KMS-11 (cell line): ENCODE results near the gene LSMEM2.
"Not testable (repeated sequence)": the region's sequence is repeated elsewhere in the genome, so short reads cannot be mapped to it uniquely, and the experiment has no call there.

Experiments
- H2AFZ ChIP-seq: fragments of 200-600 bp; sonication (generic); 2 replicates; pipeline ENCODE4 v1.6.1; 2016; ENCODE audit warnings: antibody characterized with exemption, mixed run types, low read depth
- H3K27ac ChIP-seq: fragments of 200-600 bp; sonication (generic); 2 replicates; pipeline ENCODE4 v1.6.1; 2016; ENCODE audit warnings: mild to moderate bottlenecking, mixed run types
- H3K27me3 ChIP-seq: fragments of 200-600 bp; sonication (generic); 2 replicates; pipeline ENCODE4 v1.6.1; 2017; ENCODE audit warnings: mild to moderate bottlenecking, low read depth, mixed run types, moderate library complexity; ENCODE audit not compliant: insufficient read depth
- H3K36me3 ChIP-seq: fragments of 200-600 bp; sonication (generic); 2 replicates; pipeline ENCODE4 v1.6.1; 2017; ENCODE audit warnings: mild to moderate bottlenecking, mixed run types; ENCODE audit not compliant: insufficient read depth
- H3K4me1 ChIP-seq: fragments of 200-600 bp; sonication (generic); 2 replicates; pipeline ENCODE4 v1.6.1; 2016; ENCODE audit warnings: mild to moderate bottlenecking, low read depth, mixed run types; ENCODE audit not compliant: poor library complexity, severe bottlenecking
- H3K4me2 ChIP-seq: fragments of 200-600 bp; sonication (generic); 2 replicates; pipeline ENCODE4 v1.7.0; 2016; ENCODE audit warnings: mild to moderate bottlenecking, mixed run types
- H3K4me3 ChIP-seq: fragments of 200-600 bp; sonication (generic); IDR thresholded peaks from 2 replicates; pipeline ENCODE4 v1.6.1; 2017; ENCODE audit warnings: low read depth, low read length, mixed read lengths; ENCODE audit not compliant: insufficient read depth
- H3K79me2 ChIP-seq: fragments of 200-600 bp; sonication (generic); 2 replicates; pipeline ENCODE4 v1.6.1; 2016; ENCODE audit warnings: low read depth, mixed run types; ENCODE audit not compliant: insufficient read depth
- H3K9ac ChIP-seq: fragments of 200-600 bp; sonication (generic); 2 replicates; pipeline ENCODE4 v1.6.1; 2016; ENCODE audit warnings: mild to moderate bottlenecking, mixed run types
- H4K20me1 ChIP-seq: fragments of 200-600 bp; sonication (generic); 2 replicates; pipeline ENCODE4 v1.6.1; 2016; ENCODE audit warnings: mild to moderate bottlenecking, mixed run types; ENCODE audit not compliant: insufficient read depth
- CTCF ChIP-seq: fragments of 200-600 bp; sonication (generic); conservative IDR thresholded peaks from 2 replicates; pipeline ENCODE4 v1.6.1; 2017; ENCODE audit warnings: low read depth, mild to moderate bottlenecking, antibody characterized with exemption, low read length, moderate library complexity, mixed read lengths

Gene LSMEM2

GRCh38 chr3:50278123-50278879 is 586 bp upstream of the LSMEM2 start:
- no peaks in the 10 kb centered on the region for H4K20me1 ChIP-seq
- no peaks in the 10 kb centered on the region for H3K79me2 ChIP-seq
- H3K36me3 ChIP-seq, result no peaks in the 10 kb centered on the region
- peaks cover 9% of the 10 kb centered on the region; the same call in 1 of the 2 replicates for H3K27me3 ChIP-seq
- H3K9ac ChIP-seq, result no peak overlapping the region
- no peak overlapping the region for H3K27ac ChIP-seq
- H2AFZ ChIP-seq, result no peak overlapping the region
- TF ChIP-seq CTCF, result no peak
- no peak overlapping the region for H3K4me2 ChIP-seq
- no peaks in the 10 kb centered on the region for H3K4me1 ChIP-seq
- no peak overlapping the region for H3K4me3 ChIP-seq

GRCh38 chr3:50279255-50280016 is 549 bp downstream of the LSMEM2 start:
- Histone ChIP-seq H3K4me2 (no peak overlapping the region), H2AFZ (no peak overlapping the region), H3K27me3 (peaks cover 1% of the 10 kb centered on the region; the same call in 1 of the 2 replicates), H3K9ac (no peak overlapping the region), H3K27ac (no peak overlapping the region), H3K4me1 (no peaks in the 10 kb centered on the region), H4K20me1 (no peaks in the 10 kb centered on the region), H3K4me3 (no peak overlapping the region), H3K79me2 (no peaks in the 10 kb centered on the region), H3K36me3 (no peaks in the 10 kb centered on the region)
- TF ChIP-seq CTCF, result no peak

GRCh38 chr3:50284121-50284520 is 5.2 kb downstream of the LSMEM2 start:
- H3K9ac ChIP-seq, H3K4me3 ChIP-seq: not testable (repeated sequence)

GRCh38 chr3:50286322-50287227 is 7.7 kb downstream of the LSMEM2 start:
- no peak overlapping the region for H3K27ac ChIP-seq
- H3K36me3 ChIP-seq, result no peaks in the 10 kb centered on the region
- H3K4me2 ChIP-seq, result no peak overlapping the region
- H3K4me3 ChIP-seq, result no peak overlapping the region
- H3K4me1 ChIP-seq, result no peaks in the 10 kb centered on the region
- H2AFZ ChIP-seq, result no peak overlapping the region
- H3K27me3 ChIP-seq, result no peaks in the 10 kb centered on the region
- peaks cover 13% of the 10 kb centered on the region for H3K79me2 ChIP-seq
- H4K20me1 ChIP-seq, result no peaks in the 10 kb centered on the region
- no peak overlapping the region for H3K9ac ChIP-seq
- no peak for TF ChIP-seq CTCF

More at GRCh38 chr3:50284121-50284520, 5.2 kb downstream of the LSMEM2 start:
- H3K4me2 ChIP-seq, H3K27me3 ChIP-seq, H4K20me1 ChIP-seq, H3K36me3 ChIP-seq, H2AFZ ChIP-seq, H3K79me2 ChIP-seq, H3K4me1 ChIP-seq, H3K27ac ChIP-seq: not testable (repeated sequence)
